ENCODE data around the gene CTNND1.

DNA sequence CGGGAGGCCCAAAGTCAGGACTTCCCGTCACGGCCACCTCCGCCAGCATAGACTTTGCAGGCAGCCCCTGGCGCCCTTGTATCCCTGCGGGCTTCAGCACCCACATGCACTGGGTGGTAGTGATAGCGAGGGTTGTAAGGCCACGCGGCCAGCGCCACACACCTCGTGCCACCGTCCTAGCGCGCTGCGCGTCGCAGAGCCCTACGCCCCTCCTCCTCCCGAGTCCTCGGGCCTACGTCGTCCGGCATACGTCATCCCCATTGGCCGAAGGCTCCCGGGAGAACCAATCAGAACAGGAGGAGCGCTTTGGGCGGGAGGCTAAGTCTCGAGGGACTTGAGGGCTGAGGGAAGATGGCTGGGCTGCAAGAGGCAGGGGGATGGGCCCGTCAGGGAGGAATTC, 8.6 kb upstream of the CTNND1 start:
- TF ChIP-seq, protein P1, sequence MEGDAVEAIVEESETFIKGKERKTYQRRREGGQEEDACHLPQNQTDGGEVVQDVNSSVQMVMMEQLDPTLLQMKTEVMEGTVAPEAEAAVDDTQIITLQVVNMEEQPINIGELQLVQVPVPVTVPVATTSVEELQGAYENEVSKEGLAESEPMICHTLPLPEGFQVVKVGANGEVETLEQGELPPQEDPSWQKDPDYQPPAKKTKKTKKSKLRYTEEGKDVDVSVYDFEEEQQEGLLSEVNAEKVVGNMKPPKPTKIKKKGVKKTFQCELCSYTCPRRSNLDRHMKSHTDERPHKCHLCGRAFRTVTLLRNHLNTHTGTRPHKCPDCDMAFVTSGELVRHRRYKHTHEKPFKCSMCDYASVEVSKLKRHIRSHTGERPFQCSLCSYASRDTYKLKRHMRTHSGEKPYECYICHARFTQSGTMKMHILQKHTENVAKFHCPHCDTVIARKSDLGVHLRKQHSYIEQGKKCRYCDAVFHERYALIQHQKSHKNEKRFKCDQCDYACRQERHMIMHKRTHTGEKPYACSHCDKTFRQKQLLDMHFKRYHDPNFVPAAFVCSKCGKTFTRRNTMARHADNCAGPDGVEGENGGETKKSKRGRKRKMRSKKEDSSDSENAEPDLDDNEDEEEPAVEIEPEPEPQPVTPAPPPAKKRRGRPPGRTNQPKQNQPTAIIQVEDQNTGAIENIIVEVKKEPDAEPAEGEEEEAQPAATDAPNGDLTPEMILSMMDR (IDR thresholded peaks at IDR 0.05; ENCODE audit: poor library complexity): no peak
- TF ChIP-seq EZH2phosphoT487 (IDR thresholded peaks at IDR 0.05; ENCODE audit: low read depth, severe bottlenecking, unreplicated experiment): no peak

Measured in hepatocyte (in vitro differentiated cells).